Measurements from ENCODE around the gene ZMIZ1. TPM values are rescaled to one million over a fixed set of nuclear protein-coding genes. Genes with fewer than 3 reads are reported as not detected.

Gene ZMIZ1
- polyA plus RNA-seq, 1 donor from 2014 or later, result 26.8 TPM

DNA sequence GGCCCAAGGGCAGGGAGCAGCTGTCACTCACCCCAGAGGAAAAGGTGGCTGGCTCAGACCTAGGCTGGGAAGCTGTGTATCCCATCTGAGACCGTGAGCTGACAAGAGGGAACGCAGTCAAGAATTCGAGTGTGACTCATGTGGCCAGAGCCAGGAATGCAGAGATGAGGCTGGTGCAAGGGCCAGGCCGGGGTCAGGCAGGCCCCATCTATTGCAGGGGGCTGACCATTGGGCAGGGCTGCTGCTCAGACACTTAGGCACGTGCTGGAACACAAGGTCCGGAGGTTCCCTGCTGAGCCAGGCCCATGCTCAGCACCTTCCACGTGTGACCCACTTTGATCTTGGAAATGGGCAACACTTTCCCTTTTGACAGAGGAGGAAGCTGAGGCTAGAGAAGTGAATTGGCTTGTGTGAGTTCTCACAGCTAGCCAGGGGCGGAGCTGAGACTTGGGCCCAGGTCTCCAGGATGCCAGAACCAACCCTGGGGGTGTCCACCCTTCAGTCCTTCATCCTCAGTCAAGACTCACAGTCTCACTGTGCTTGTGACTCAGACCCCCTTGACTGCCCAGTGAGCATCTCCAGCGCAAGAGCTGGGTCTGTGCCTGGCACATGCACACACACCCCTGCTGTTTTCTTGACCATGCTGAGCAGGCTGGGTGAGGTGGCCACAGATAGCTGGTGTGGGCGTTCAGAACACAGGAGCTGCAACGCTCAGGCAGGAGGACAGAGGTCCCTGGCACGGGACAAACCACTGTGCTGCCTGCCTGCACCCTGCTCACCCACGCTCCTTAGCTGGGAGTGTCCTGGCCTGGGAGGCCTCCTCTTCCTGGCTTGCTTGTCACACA, 230.9 kb downstream of the ZMIZ1 start:
- TF ChIP-seq MXI1 (conservative IDR thresholded peaks at IDR 0.05; ENCODE audit: poor library complexity, severe bottlenecking), result no peak
- TF ChIP-seq, protein P1, sequence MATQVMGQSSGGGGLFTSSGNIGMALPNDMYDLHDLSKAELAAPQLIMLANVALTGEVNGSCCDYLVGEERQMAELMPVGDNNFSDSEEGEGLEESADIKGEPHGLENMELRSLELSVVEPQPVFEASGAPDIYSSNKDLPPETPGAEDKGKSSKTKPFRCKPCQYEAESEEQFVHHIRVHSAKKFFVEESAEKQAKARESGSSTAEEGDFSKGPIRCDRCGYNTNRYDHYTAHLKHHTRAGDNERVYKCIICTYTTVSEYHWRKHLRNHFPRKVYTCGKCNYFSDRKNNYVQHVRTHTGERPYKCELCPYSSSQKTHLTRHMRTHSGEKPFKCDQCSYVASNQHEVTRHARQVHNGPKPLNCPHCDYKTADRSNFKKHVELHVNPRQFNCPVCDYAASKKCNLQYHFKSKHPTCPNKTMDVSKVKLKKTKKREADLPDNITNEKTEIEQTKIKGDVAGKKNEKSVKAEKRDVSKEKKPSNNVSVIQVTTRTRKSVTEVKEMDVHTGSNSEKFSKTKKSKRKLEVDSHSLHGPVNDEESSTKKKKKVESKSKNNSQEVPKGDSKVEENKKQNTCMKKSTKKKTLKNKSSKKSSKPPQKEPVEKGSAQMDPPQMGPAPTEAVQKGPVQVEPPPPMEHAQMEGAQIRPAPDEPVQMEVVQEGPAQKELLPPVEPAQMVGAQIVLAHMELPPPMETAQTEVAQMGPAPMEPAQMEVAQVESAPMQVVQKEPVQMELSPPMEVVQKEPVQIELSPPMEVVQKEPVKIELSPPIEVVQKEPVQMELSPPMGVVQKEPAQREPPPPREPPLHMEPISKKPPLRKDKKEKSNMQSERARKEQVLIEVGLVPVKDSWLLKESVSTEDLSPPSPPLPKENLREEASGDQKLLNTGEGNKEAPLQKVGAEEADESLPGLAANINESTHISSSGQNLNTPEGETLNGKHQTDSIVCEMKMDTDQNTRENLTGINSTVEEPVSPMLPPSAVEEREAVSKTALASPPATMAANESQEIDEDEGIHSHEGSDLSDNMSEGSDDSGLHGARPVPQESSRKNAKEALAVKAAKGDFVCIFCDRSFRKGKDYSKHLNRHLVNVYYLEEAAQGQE (IDR thresholded peaks at IDR 0.05; ENCODE audit: borderline replicate concordance), result no peak
- no peak for TF ChIP-seq EP300 (conservative IDR thresholded peaks at IDR 0.05; ENCODE audit: poor library complexity, severe bottlenecking)
- TF ChIP-seq SMC3 (conservative IDR thresholded peaks at IDR 0.05; ENCODE audit: poor library complexity), result no peak
- no peak for TF ChIP-seq TAF1 (IDR thresholded peaks at IDR 0.05; ENCODE audit: low read depth)
- no peak for TF ChIP-seq CTCF (IDR thresholded peaks at IDR 0.05; ENCODE audit: poor library complexity, severe bottlenecking)
- TF ChIP-seq POLR2AphosphoS5 (IDR thresholded peaks at IDR 0.05), result no peak
- no peak for TF ChIP-seq RAD21 (conservative IDR thresholded peaks at IDR 0.05)
- TF ChIP-seq EZH2 (IDR thresholded peaks at IDR 0.05; ENCODE audit: borderline replicate concordance, insufficient read depth, low read length, poor library complexity, severe bottlenecking), result no peak
- no peak overlapping the region for H2AFZ ChIP-seq (ENCODE audit: low read depth, low read length)
- H3K9me3 ChIP-seq (ENCODE audit: low read length), result no peaks in the 10 kb centered on the region
- no peaks in the 10 kb centered on the region for H3K9me2 ChIP-seq (ENCODE audit: insufficient read depth, low read length)
- H3K27me3 ChIP-seq (ENCODE audit: insufficient read depth, low read depth, low read length), result no peaks in the 10 kb centered on the region
- no peak overlapping the region for H3K4me2 ChIP-seq (ENCODE audit: low read length)
- H3K27ac ChIP-seq (ENCODE audit: low read length), result no peak overlapping the region
- no peaks in the 10 kb centered on the region for H3F3A ChIP-seq (ENCODE audit: insufficient read depth, low read length, poor library complexity, severe bottlenecking)
- H3K9ac ChIP-seq (ENCODE audit: low read length), result no peak overlapping the region
- H3K79me2 ChIP-seq (replicated peaks; ENCODE audit: insufficient read depth, low read length), result no peaks in the 10 kb centered on the region
- peaks cover 7% of the 10 kb centered on the region for H3K36me3 ChIP-seq (ENCODE audit: insufficient read depth, low read length)
- no peak overlapping the region for H3K4me3 ChIP-seq (ENCODE audit: low read length)
- no peaks in the 10 kb centered on the region for H4K20me1 ChIP-seq (ENCODE audit: insufficient read depth)

DNA sequence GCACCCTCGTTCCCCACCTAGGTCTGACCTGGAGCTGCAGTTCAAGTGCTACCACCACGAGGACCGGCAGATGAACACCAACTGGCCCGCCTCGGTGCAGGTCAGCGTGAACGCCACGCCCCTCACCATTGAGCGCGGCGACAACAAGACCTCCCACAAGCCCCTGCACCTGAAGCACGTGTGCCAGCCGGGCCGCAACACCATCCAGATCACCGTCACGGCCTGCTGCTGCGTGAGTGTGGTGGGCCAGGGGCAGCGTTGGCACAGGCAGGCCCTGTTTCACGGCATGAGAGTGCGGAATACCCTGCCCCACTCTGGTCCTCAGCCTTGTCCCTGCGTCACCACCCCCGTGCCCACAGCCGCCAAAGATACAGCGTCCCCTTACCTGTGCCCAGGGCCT, 231.9 kb downstream of the ZMIZ1 start:
- H3K9me3 ChIP-seq (ENCODE audit: low read length), result no peaks in the 10 kb centered on the region
- peaks cover 7% of the 10 kb centered on the region for H3K36me3 ChIP-seq (ENCODE audit: insufficient read depth, low read length)
- no peak overlapping the region for H3K9ac ChIP-seq (ENCODE audit: low read length)
- no peaks in the 10 kb centered on the region for H3K27me3 ChIP-seq (ENCODE audit: insufficient read depth, low read depth, low read length)
- no peak overlapping the region for H3K27ac ChIP-seq (ENCODE audit: low read length)
- no peaks in the 10 kb centered on the region for H3K9me2 ChIP-seq (ENCODE audit: insufficient read depth, low read length)
- TF ChIP-seq SMC3 (conservative IDR thresholded peaks at IDR 0.05; ENCODE audit: poor library complexity) (no peak), EP300 (conservative IDR thresholded peaks at IDR 0.05; ENCODE audit: poor library complexity, severe bottlenecking) (no peak), POLR2AphosphoS5 (IDR thresholded peaks at IDR 0.05) (no peak), TAF1 (IDR thresholded peaks at IDR 0.05; ENCODE audit: low read depth) (no peak), EZH2 (IDR thresholded peaks at IDR 0.05; ENCODE audit: borderline replicate concordance, insufficient read depth, low read length, poor library complexity, severe bottlenecking) (no peak), CTCF (IDR thresholded peaks at IDR 0.05; ENCODE audit: poor library complexity, severe bottlenecking) (no peak), RAD21 (conservative IDR thresholded peaks at IDR 0.05) (no peak), MXI1 (conservative IDR thresholded peaks at IDR 0.05; ENCODE audit: poor library complexity, severe bottlenecking) (no peak)
- TF ChIP-seq, protein P1 (IDR thresholded peaks at IDR 0.05; ENCODE audit: borderline replicate concordance), result no peak
- H3K79me2 ChIP-seq (replicated peaks; ENCODE audit: insufficient read depth, low read length), result no peaks in the 10 kb centered on the region
- H2AFZ ChIP-seq (ENCODE audit: low read depth, low read length), result no peak overlapping the region
- no peak overlapping the region for H3K4me2 ChIP-seq (ENCODE audit: low read length)
- no peaks in the 10 kb centered on the region for H4K20me1 ChIP-seq (ENCODE audit: insufficient read depth)
- H3K4me3 ChIP-seq (ENCODE audit: low read length), result no peak overlapping the region
- no peaks in the 10 kb centered on the region for H3F3A ChIP-seq (ENCODE audit: insufficient read depth, low read length, poor library complexity, severe bottlenecking)
